Epithelial cell of esophagus (primary cell): ENCODE measurements around the gene ZSCAN22.

Experiments
- DNase-seq: peaks from one replicate; pipeline ENCODE4 v3.0.0; 2010; ENCODE audit warnings: low read depth
- H3K4me3 ChIP-seq: 2 replicates; pipeline ENCODE4 v1.5.1; 2011; ENCODE audit warnings: mild to moderate bottlenecking, low read length, control low read depth
- TF ChIP-seq, protein P1 (sequence below): IDR thresholded peaks from 2 replicates; pipeline ENCODE4 v1.5.1; 2011; ENCODE audit warnings: low read depth, mild to moderate bottlenecking, low read length, control low read depth, inconsistent platforms; ENCODE audit not compliant: insufficient read depth; ENCODE audit errors: missing control alignments

Gene ZSCAN22

DNA sequence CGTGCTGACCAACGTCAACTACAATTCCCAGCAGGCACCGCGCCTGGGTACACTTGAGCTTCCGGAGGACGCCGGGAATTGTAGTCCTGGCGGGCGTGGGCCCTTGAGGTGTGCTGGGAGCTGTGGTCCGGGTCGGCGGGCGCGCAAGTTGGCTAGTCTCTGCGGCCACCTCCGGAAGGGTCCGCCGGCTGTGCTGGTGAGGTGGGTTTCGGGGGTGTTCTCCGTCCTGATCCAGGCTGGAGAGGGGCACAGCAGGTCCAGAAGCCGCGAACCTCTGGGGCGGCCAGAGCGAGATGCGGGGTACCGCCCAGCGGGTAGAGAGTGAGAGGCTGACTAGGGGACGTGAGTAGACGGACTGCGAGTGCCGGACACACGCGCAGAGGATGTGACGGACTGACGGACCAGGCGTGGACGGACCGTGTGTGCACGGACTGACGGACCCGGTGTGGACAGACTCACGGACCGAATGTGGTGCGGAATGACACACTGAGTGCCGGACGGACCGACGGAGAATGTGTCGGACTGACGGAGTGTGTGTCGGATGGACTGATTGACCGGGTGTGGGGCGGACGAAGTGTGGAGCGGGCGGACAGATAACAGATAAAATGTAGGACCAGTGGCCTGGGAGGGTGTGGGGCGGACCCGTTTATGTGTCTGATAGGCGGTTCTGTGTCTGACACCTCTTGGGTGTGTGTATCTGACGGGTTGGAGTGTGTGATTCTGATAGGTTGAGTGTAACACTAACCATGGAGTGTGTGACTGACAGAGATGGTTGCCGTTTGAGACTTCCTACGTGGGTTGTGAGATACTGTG is at the start of gene ZSCAN22:
ZSCAN22 (plus strand) TSS at position 81 of the 813 bp plus-strand sequence. CDS start 7,809 bp downstream, outside the sequence.
- DNase-seq: peak; percentile 98
- H3K4me3 ChIP-seq: peak within 1 kb of the TSS; percentile 94
- TF ChIP-seq, protein P1, sequence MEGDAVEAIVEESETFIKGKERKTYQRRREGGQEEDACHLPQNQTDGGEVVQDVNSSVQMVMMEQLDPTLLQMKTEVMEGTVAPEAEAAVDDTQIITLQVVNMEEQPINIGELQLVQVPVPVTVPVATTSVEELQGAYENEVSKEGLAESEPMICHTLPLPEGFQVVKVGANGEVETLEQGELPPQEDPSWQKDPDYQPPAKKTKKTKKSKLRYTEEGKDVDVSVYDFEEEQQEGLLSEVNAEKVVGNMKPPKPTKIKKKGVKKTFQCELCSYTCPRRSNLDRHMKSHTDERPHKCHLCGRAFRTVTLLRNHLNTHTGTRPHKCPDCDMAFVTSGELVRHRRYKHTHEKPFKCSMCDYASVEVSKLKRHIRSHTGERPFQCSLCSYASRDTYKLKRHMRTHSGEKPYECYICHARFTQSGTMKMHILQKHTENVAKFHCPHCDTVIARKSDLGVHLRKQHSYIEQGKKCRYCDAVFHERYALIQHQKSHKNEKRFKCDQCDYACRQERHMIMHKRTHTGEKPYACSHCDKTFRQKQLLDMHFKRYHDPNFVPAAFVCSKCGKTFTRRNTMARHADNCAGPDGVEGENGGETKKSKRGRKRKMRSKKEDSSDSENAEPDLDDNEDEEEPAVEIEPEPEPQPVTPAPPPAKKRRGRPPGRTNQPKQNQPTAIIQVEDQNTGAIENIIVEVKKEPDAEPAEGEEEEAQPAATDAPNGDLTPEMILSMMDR: no peak

DNA sequence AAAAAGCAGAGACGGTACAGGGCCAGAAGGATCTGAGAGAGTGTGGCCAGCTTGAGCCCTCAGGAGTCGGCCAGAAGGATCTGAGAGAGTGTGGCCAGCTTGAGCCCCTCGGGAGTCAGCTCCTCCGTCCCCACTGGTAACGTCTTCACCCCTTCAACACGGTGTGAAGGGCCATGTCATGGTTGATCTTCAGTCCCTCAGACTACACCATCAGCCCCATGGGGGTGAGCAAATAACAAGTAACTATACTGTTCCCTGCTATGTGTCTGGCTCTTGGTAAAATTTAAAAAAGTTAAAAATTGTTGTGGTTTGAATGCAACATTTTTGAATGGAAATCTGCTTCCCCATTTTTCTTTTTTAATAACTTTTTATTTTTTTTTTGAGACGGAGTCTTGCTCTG is 49.6 kb upstream of the ZSCAN22 start:
- TF ChIP-seq, protein P1: no peak
- H3K4me3 ChIP-seq: no peak overlapping the region
- no peak for DNase-seq

DNA sequence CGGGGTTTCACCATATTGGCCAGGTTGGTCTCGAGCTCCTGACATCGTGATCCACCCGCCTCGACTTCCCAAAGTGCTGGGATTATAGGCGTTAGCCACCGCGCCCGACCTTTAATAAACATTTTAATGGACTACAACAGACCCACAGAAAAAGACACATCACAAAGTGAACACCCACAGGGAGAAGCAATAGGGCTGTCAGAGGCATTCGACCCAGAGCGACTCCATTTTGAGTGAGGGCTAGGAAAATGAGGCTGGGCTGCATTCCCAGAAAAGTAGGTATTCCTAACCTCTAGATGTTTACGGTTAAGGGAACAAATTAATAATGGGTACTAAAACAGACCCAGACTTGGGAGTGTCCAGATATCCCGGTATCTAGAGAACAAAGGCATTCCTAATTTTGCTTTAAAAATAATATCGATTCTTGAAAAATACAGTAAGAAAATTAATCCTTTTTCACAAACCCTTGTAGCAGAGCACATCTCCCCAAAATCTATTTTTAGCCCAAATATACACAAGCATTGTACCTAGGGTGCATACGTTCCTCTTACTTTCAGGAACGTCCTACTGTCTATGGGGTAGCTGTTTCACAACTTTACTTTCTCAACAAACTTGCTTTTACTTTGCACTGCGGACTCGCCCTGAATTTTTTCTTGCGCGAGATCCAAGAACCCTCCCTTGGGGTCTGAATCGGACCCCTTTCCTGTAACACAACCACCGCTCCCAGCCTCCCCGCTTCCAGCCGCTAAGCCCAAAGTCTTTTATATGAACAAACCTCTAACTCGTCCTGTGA is 48.9 kb upstream of the ZSCAN22 start:
- TF ChIP-seq, protein P1: no peak
- H3K4me3 ChIP-seq: peak overlapping the region; percentile 81
- no peak for DNase-seq

DNA sequence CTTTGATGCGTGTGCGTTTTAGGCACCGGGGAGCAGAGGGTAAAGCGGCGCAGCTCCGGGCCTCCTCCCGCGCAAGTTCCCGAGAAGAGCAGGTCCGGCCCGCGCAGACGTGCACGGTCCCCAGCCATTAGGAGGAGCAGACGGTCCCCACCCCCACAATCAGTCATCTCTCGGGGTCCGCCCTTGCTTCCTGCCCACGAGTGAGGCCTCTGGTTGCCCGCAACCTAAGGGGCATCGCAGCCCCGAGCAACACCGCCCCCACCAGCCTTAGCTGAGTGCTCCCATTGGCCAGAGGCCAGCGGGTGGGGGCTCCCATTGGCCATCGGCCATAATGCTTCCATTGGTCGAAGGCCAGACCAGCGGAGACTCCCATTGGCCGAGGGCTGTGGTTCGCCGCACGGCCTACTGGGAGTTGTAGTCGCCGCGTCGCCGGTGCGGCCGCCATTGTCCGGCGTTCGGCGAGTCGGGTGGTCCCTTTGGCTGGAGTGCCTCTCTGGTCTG is 48.2 kb upstream of the ZSCAN22 start, which contains the start of gene ZNF8:
ZNF8 (plus strand) TSS at position 415 of the 501 bp plus-strand sequence. CDS start 127 bp downstream, outside the sequence.
- TF ChIP-seq, protein P1: peak; percentile 12

DNA sequence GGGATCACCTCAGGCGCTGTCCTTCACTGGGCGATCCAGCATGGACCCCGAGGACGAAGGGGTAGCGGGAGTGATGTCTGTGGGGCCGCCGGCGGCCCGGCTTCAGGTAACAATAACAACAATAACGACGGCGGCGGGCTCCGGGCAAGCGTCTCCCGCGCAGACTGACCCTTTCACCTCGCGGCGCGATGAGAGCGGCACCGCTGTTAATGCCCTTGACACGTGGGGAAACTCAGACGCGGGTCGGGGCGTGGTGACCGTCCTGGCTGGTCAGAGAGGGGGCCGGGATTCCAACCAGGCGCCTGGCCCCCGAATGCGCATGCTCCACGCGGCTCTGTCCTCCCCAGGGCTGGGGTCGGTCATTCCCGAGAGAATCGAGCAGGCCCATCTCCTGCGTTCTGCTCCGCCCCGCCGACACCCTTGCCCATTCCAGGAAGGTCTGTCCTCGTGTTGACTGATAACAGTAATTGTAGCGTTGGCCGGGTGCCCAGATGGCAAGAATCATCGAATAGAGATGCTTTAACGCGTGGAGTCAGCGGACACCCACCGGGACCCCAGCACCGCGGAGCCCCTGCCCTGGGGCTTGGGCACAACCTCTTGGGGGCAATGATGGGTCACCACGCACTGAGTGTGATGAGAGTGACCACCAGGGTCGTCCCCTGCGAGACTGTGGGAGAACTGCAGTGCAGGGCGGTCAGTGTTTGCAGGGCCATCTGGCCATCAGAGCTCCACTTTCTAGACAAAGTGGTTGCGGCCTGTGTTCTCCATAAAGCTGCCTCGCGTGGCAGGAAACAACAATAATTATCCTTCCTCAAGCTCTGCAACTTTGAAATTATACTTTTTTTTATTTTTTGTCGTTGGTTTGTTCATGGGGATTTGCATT is 47.5 kb upstream of the ZSCAN22 start:
- DNase-seq: peak; percentile 62
- H3K4me3 ChIP-seq: peak overlapping the region; percentile 81
- TF ChIP-seq, protein P1: no peak

More for the DNA sequence above, 48.2 kb upstream of the ZSCAN22 start, which contains the start of gene ZNF8:
- peak within 1 kb of the TSS; percentile 81 for H3K4me3 ChIP-seq
- DNase-seq: peak; percentile 99

DNA sequence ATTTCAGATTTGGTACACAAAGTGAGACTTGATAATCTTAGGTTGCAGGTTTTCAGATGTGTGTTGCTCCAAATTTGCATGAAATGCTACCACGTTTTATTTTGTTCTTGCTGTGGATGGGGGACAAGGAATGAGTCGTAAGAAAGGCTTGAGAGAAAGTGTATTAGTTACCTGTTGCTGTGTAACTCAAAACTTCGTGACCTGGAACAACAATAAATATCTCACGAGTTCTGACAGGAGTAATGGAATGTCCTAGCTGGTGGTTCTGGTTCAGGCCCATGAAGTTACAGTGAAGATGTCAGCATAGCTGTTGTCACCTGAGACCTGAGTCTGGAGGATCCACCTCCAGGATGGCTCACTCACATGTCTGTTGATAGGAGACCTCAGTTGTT is 46.9 kb upstream of the ZSCAN22 start:
- H3K4me3 ChIP-seq: peak overlapping the region; percentile 81
- TF ChIP-seq, protein P1: no peak
- DNase-seq: peak; percentile 34
